Activated B cell treated with CpG ODN at 0.5 μM for 24 hours (primary cell): ENCODE measurements around the gene GOLGA6L2. TPM values are rescaled to one million over a fixed set of nuclear protein-coding genes. Genes with fewer than 3 reads are reported as not detected.

Source experiments
- ATAC-seq: fragments of 200-7000 bp; cut with Tn5 transposase; one replicate; pipeline ENCODE4 v1.10.0; 2021; ENCODE audit warnings: low read depth, mild to moderate bottlenecking, moderate library complexity
- CTCF ChIA-PET: fragments of 350-600 bp; sonication (Branson Sonifier 250); formaldehyde crosslinking; loops from one replicate; lab custom pipeline; 2021; ENCODE audit warnings: antibody characterized with exemption; lab: Charles Lee
- POLR2A ChIA-PET: fragments of 350-600 bp; sonication (Branson Sonifier 250); formaldehyde crosslinking; loops from one replicate; lab custom pipeline; 2021; ENCODE audit warnings: antibody characterized with exemption; lab: Charles Lee
- DNase-seq: peaks from one replicate; pipeline ENCODE4 v3.0.0; 2022
- H3K27ac Mint-ChIP-seq: one replicate; pipeline ENCODE4 v1.8.0; 2020; ENCODE audit warnings: mixed read lengths
- H3K27me3 Mint-ChIP-seq: one replicate; pipeline ENCODE4 v1.8.0; 2021; ENCODE audit warnings: mixed read lengths
- H3K36me3 Mint-ChIP-seq: one replicate; pipeline ENCODE4 v1.8.0; 2021; ENCODE audit warnings: low read depth, mixed read lengths
- H3K4me1 Mint-ChIP-seq: one replicate; pipeline ENCODE4 v1.8.0; 2021; ENCODE audit warnings: mixed read lengths
- H3K4me3 Mint-ChIP-seq: one replicate; pipeline ENCODE4 v1.8.0; 2020; ENCODE audit warnings: mild to moderate bottlenecking, mixed read lengths
- H3K9me3 Mint-ChIP-seq: one replicate; pipeline ENCODE4 v1.8.0; 2020; ENCODE audit warnings: mixed read lengths
- CTCF ChIP-seq: fragments of 200-600 bp; IDR thresholded peaks from one replicate; pipeline ENCODE4 v1.8.0; 2022; ENCODE audit warnings: antibody characterized with exemption, mild to moderate bottlenecking
- intact Hi-C: fragments of 100-400 bp; cut with micrococcal nuclease; formaldehyde crosslinking; loops from one replicate; pipeline ENCODE4 v1.15.1; 2024
- total RNA-seq: library from RNA; stranded (reverse); gene quantifications from 2 replicates; pipeline ENCODE4 v1.2.3, GENCODE V29; 2022

GOLGA6L2 gene
- total RNA-seq, 1 donor from 2014 or later: not detected

DNA sequence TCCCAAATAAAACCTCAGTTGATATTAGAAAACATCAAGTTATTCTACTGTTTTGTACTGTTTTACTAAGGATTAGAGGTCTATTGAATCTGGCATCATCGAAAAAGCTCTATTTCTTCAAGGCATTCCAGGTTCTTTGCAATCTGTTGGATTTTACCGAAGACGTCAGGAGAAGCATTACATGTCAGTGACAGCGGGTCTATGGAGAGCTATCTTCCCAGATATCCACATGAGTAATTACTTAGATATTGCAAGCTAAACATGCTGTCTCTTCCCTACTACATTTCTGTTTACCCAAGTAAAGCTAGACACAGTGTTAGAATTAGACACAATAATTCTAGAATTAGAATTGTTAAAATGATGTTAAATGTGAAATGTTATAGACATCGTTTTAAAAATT is 10.8 kb upstream of the GOLGA6L2 start:
- DNase-seq: no peak
- H3K9me3 Mint-ChIP-seq: no peaks in the 10 kb centered on the region
- no peak overlapping the region for H3K4me3 Mint-ChIP-seq
- ChIA-PET POLR2A (no interaction called here), CTCF (no interaction called here)
- H3K27me3 Mint-ChIP-seq: no peaks in the 10 kb centered on the region
- intact Hi-C loops: no loop called here
- no peak overlapping the region for H3K27ac Mint-ChIP-seq
- no peaks in the 10 kb centered on the region for H3K36me3 Mint-ChIP-seq
- no peak for ATAC-seq
- H3K4me1 Mint-ChIP-seq: no peaks in the 10 kb centered on the region
- TF ChIP-seq CTCF: no peak

GRCh38 chr15:23446215-23447106 is 582 bp downstream of the GOLGA6L2 start:
- no peak for TF ChIP-seq CTCF
- H3K36me3 Mint-ChIP-seq: no peaks in the 10 kb centered on the region
- DNase-seq: no peak
- intact Hi-C loops: no loop called here
- ChIA-PET POLR2A (no interaction called here), CTCF (no interaction called here)
- no peak for ATAC-seq
- H3K4me3 Mint-ChIP-seq: no peak overlapping the region
- no peaks in the 10 kb centered on the region for H3K9me3 Mint-ChIP-seq
- no peak overlapping the region for H3K27ac Mint-ChIP-seq
- H3K4me1 Mint-ChIP-seq: no peaks in the 10 kb centered on the region
- H3K27me3 Mint-ChIP-seq: peaks cover 3% of the 10 kb centered on the region

- no peaks in the 10 kb centered on the region for H3K9me3 Mint-ChIP-seq
- intact Hi-C loops: no loop called here
- H3K4me3 Mint-ChIP-seq: no peak overlapping the region
- TF ChIP-seq CTCF: no peak
- no peak for ATAC-seq
- no peaks in the 10 kb centered on the region for H3K36me3 Mint-ChIP-seq
- H3K4me1 Mint-ChIP-seq: no peaks in the 10 kb centered on the region
- H3K27me3 Mint-ChIP-seq: peaks cover 3% of the 10 kb centered on the region
- CTCF ChIA-PET: no interaction called here
- H3K27ac Mint-ChIP-seq: no peak overlapping the region
- no peak for DNase-seq
- POLR2A ChIA-PET: no interaction called here
These were observed 2.8 kb downstream of the GOLGA6L2 start for GRCh38 chr15:23444269-23444668.

DNA sequence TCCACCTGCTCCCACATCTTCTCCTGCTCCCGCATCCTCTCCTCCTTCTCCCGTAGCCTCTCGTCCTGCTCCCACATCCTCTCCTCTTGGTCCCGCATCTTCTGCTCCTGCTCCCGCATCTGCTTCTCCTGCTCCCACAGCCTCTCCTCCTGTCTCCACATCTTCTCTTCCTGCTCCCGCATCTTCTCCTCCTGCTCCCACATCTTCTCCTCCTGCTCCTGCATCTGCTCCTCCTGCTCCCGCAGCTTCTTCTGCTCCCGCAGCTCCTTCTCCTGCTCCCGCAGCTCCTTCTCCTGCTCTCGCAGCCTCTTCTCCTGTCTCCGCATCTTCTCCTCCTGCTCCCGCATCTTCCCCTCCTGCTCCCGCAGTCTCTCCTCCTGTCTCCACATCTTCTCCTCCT is 5.8 kb downstream of the GOLGA6L2 start:
- intact Hi-C loops: no loop called here
- H3K36me3 Mint-ChIP-seq: no peaks in the 10 kb centered on the region
- no peak overlapping the region for H3K27ac Mint-ChIP-seq
- CTCF ChIA-PET: no interaction called here
- DNase-seq (no peak), ATAC-seq (no peak)
- peaks cover 3% of the 10 kb centered on the region for H3K27me3 Mint-ChIP-seq
- H3K9me3 Mint-ChIP-seq: no peaks in the 10 kb centered on the region
- H3K4me3 Mint-ChIP-seq: no peak overlapping the region
- TF ChIP-seq CTCF: no peak
- POLR2A ChIA-PET: no interaction called here
- no peaks in the 10 kb centered on the region for H3K4me1 Mint-ChIP-seq

- no peak overlapping the region for H3K27ac Mint-ChIP-seq
- H3K4me3 Mint-ChIP-seq: no peak overlapping the region
- ChIA-PET CTCF (no interaction called here), POLR2A (no interaction called here)
- H3K27me3 Mint-ChIP-seq: peaks cover 3% of the 10 kb centered on the region
- no peaks in the 10 kb centered on the region for H3K36me3 Mint-ChIP-seq
- ATAC-seq (no peak), DNase-seq (no peak)
- H3K4me1 Mint-ChIP-seq: no peaks in the 10 kb centered on the region
- TF ChIP-seq CTCF: no peak
- intact Hi-C loops: no loop called here
- no peaks in the 10 kb centered on the region for H3K9me3 Mint-ChIP-seq
These were observed 6.4 kb downstream of the GOLGA6L2 start for GRCh38 chr15:23440596-23440995.
